GM19438 (cell line): Measurements from ENCODE around the gene ZNF415.
"Not testable (repeated sequence)": the region's sequence is repeated elsewhere in the genome, so short reads cannot be mapped to it uniquely, and the experiment has no call there.

Source experiments
- ATAC-seq: cut with Tn5 transposase; IDR thresholded peaks from one replicate; pipeline ENCODE4 v1.9.1; 2021; ENCODE audit warnings: low read depth; ENCODE audit not compliant: unreplicated experiment

Gene ZNF415

GRCh38 chr19:53132141-53132991 lies at the start of gene ZNF415:
Gene ZNF415, minus strand, starts transcription at chr19:53132910. Its CDS starts 10,234 bp downstream, at chr19:53122676.
- ATAC-seq = no peak

GRCh38 chr19:53182202-53182601 lies 49.5 kb upstream of the ZNF415 start:
- no peak for ATAC-seq

GRCh38 chr19:53177986-53178385 lies 45.3 kb upstream of the ZNF415 start:
- no peak for ATAC-seq

- no peak for ATAC-seq
Observed at GRCh38 chr19:53172889-53173288, 40.2 kb upstream of the ZNF415 start.

GRCh38 chr19:53165691-53166091 lies 33.0 kb upstream of the ZNF415 start:
- no peak for ATAC-seq

- ATAC-seq = no peak
Observed at GRCh38 chr19:53161123-53161522, 28.4 kb upstream of the ZNF415 start.

GRCh38 chr19:53160350-53160749 lies 27.6 kb upstream of the ZNF415 start:
- ATAC-seq = no peak

GRCh38 chr19:53158119-53158656 lies 25.5 kb upstream of the ZNF415 start:
- no peak for ATAC-seq

- ATAC-seq = no peak
Observed at GRCh38 chr19:53157626-53158025, 24.9 kb upstream of the ZNF415 start.

GRCh38 chr19:53156850-53157249 lies 24.1 kb upstream of the ZNF415 start:
- no peak for ATAC-seq

GRCh38 chr19:53147645-53148044 lies 14.9 kb upstream of the ZNF415 start:
- ATAC-seq = no peak

GRCh38 chr19:53140351-53140750 lies 7.6 kb upstream of the ZNF415 start:
- no peak for ATAC-seq

- no peak for ATAC-seq
Observed at GRCh38 chr19:53136432-53136831, 3.7 kb upstream of the ZNF415 start.

GRCh38 chr19:53131727-53132126 lies 983 bp downstream of the ZNF415 start:
- no peak for ATAC-seq

GRCh38 chr19:53131085-53131590 lies 1.6 kb downstream of the ZNF415 start:
- no peak for ATAC-seq

- ATAC-seq = no peak
Observed at GRCh38 chr19:53130506-53130905, 2.2 kb downstream of the ZNF415 start.

- ATAC-seq = not testable (repeated sequence)
Observed at GRCh38 chr19:53126733-53127526, 5.8 kb downstream of the ZNF415 start.

GRCh38 chr19:53123400-53123799 lies 9.3 kb downstream of the ZNF415 start:
- no peak for ATAC-seq

- ATAC-seq = no peak
Observed at GRCh38 chr19:53112286-53112685, 20.4 kb downstream of the ZNF415 start.

- ATAC-seq = no peak
Observed at GRCh38 chr19:53109527-53109926, 23.2 kb downstream of the ZNF415 start.
